ENCODE data around the gene NEK10.

DNA sequence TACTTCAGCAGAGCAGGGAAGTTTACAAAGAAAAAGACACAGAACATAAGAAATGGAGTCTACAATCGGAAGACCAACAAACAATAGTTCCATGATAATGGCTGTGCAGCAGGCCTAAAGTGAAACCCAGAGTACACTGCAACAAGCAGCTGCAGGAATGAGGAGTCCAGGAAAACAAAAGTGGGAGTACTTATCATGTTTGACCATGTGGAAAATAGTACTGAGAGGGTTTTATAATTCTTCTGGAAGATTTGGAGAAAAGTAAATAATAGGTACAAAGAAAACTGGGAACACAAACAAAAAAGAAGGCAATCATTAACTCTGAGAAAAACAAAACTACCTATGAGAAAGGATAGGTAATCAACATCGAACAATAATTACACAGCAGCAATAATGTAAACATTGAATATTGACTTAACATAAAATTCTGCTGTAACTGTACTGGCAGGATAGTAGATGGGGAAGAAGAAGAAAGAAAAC lies 87.5 kb downstream of the NEK10 start:
- TF ChIP-seq, protein P1, sequence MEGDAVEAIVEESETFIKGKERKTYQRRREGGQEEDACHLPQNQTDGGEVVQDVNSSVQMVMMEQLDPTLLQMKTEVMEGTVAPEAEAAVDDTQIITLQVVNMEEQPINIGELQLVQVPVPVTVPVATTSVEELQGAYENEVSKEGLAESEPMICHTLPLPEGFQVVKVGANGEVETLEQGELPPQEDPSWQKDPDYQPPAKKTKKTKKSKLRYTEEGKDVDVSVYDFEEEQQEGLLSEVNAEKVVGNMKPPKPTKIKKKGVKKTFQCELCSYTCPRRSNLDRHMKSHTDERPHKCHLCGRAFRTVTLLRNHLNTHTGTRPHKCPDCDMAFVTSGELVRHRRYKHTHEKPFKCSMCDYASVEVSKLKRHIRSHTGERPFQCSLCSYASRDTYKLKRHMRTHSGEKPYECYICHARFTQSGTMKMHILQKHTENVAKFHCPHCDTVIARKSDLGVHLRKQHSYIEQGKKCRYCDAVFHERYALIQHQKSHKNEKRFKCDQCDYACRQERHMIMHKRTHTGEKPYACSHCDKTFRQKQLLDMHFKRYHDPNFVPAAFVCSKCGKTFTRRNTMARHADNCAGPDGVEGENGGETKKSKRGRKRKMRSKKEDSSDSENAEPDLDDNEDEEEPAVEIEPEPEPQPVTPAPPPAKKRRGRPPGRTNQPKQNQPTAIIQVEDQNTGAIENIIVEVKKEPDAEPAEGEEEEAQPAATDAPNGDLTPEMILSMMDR (IDR thresholded peaks at IDR 0.05): no peak
- TF ChIP-seq POLR2A (IDR thresholded peaks at IDR 0.05): no peak

Measured in lower leg skin (tissue), 3 donors.